HEK293 (cell line): Measurements from ENCODE around the gene SLC12A8.

Experiments used
- CTCF ChIA-PET: fragments of 350-600 bp; formaldehyde crosslinking; extraction: SDS; loops from one replicate; lab custom pipeline; 2021; ENCODE audit warnings: antibody characterized with exemption; lab: Yijun Ruan, JAX
- POLR2A ChIA-PET: fragments of 300-600 bp; formaldehyde crosslinking; extraction: SDS; loops from one replicate; lab custom pipeline; 2020; ENCODE audit warnings: antibody characterized with exemption, inconsistent platforms; lab: Yijun Ruan, JAX
- H3K27ac ChIP-seq: fragments of 200-500 bp; sonication (Bioruptor generic); 2 replicates; pipeline ENCODE4 v1.5.1; 2014; ENCODE audit warnings: low read depth, low read length, control low read depth, inconsistent platforms; ENCODE audit errors: extremely low read depth
- H3K36me3 ChIP-seq, 2 experiments: fragments of 200-500 bp in 1 of 2; sonication (Bioruptor generic) in 1 of 2; 1 replicate in 1 of 2; 2 replicates in 1 of 2; pipeline ENCODE4 v1.5.1; 2014 to 2017; ENCODE audit warnings: inconsistent platforms in 2 of 2, low read length in 2 of 2; ENCODE audit not compliant: control insufficient read depth in 2 of 2, insufficient read depth in 1 of 2
- H3K4me1 ChIP-seq: fragments of 200-500 bp; sonication (Bioruptor generic); 2 replicates; pipeline ENCODE4 v1.5.1; 2014; ENCODE audit warnings: mild to moderate bottlenecking, low read length, inconsistent platforms; ENCODE audit not compliant: control insufficient read depth, insufficient read depth
- H3K4me3 ChIP-seq: 2 replicates; pipeline ENCODE4 v1.5.1; 2011; ENCODE audit warnings: low read depth, mild to moderate bottlenecking, control low read depth, low read length, moderate library complexity
- H3K9me3 ChIP-seq: fragments of 200-500 bp; sonication (Bioruptor generic); 2 replicates; pipeline ENCODE4 v1.5.1; 2014; ENCODE audit warnings: low read depth, low read length, inconsistent platforms; ENCODE audit not compliant: control insufficient read depth, insufficient read depth
- BCL11A ChIP-seq: fragments of 450-650 bp; formaldehyde crosslinking; IDR thresholded peaks from 2 replicates; pipeline ENCODE4 v1.5.1; 2016; ENCODE audit warnings: low read depth, missing biosample characterization, missing genetic modification characterization
- HOXC10 ChIP-seq: sonication (generic); formaldehyde crosslinking; IDR thresholded peaks from 2 replicates; pipeline ENCODE4 v1.8.1; 2023; ENCODE audit warnings: mild to moderate bottlenecking, missing genetic modification reagents
- PRDM1 ChIP-seq: fragments of 450-650 bp; formaldehyde crosslinking; IDR thresholded peaks from 2 replicates; pipeline ENCODE4; 2016; ENCODE audit warnings: missing biosample characterization, missing genetic modification characterization
- RBAK ChIP-seq: fragments of 450-650 bp; formaldehyde crosslinking; IDR thresholded peaks from 2 replicates; pipeline ENCODE4 v1.5.1; 2016; ENCODE audit warnings: missing biosample characterization, missing genetic modification characterization
- ZBTB8A ChIP-seq: fragments of 450-650 bp; formaldehyde crosslinking; IDR thresholded peaks from 2 replicates; pipeline ENCODE4 v1.5.1; 2016; ENCODE audit warnings: missing biosample characterization, missing genetic modification characterization
- ZNF112 ChIP-seq: fragments of 450-650 bp; formaldehyde crosslinking; IDR thresholded peaks from 2 replicates; pipeline ENCODE4 v1.5.0; 2017; ENCODE audit warnings: missing biosample characterization, missing genetic modification characterization
- ZNF146 ChIP-seq: fragments of 450-650 bp; formaldehyde crosslinking; IDR thresholded peaks from 2 replicates; pipeline ENCODE4 v1.5.1; 2016; ENCODE audit warnings: missing biosample characterization, missing genetic modification characterization
- ZNF221 ChIP-seq: fragments of 450-650 bp; formaldehyde crosslinking; IDR thresholded peaks from 2 replicates; pipeline ENCODE4 v1.5.1; 2017; ENCODE audit warnings: missing biosample characterization, missing genetic modification characterization, borderline replicate concordance
- ZNF311 ChIP-seq: fragments of 450-650 bp; formaldehyde crosslinking; IDR thresholded peaks from 2 replicates; pipeline ENCODE4 v1.5.1; 2017; ENCODE audit warnings: missing biosample characterization, missing genetic modification characterization, borderline replicate concordance
- ZNF48 ChIP-seq: fragments of 450-650 bp; formaldehyde crosslinking; IDR thresholded peaks from 2 replicates; pipeline ENCODE4 v1.5.1; 2016; ENCODE audit warnings: missing biosample characterization, missing genetic modification characterization
- ZNF514 ChIP-seq: fragments of 450-650 bp; formaldehyde crosslinking; IDR thresholded peaks from 2 replicates; pipeline ENCODE4 v1.5.1; 2016; ENCODE audit warnings: missing biosample characterization, missing genetic modification characterization
- ZSCAN30 ChIP-seq: fragments of 450-650 bp; IDR thresholded peaks from 2 replicates; pipeline ENCODE4 v1.5.1; 2018; ENCODE audit warnings: missing biosample characterization, mild to moderate bottlenecking, missing genetic modification characterization, moderate library complexity
- TF ChIP-seq, protein P1 (sequence below): fragments of 450-650 bp; formaldehyde crosslinking; IDR thresholded peaks from 2 replicates; pipeline ENCODE4 v1.5.1; 2017; ENCODE audit warnings: missing biosample characterization, missing genetic modification characterization
- TF ChIP-seq, protein P2 (sequence below): fragments of 450-650 bp; formaldehyde crosslinking; IDR thresholded peaks from 2 replicates; pipeline ENCODE4 v1.5.1; 2016; ENCODE audit warnings: missing biosample characterization, missing genetic modification characterization
- TF ChIP-seq, protein P3 (sequence below): fragments of 450-650 bp; formaldehyde crosslinking; IDR thresholded peaks from 2 replicates; pipeline ENCODE4 v1.5.1; 2016; ENCODE audit warnings: missing biosample characterization, missing genetic modification characterization
- TF ChIP-seq, protein P4 (sequence below): fragments of 450-650 bp; formaldehyde crosslinking; IDR thresholded peaks from 2 replicates; pipeline ENCODE4 v1.5.1; 2017; ENCODE audit warnings: missing biosample characterization, missing genetic modification characterization
- TF ChIP-seq, protein P5 (sequence below): fragments of 450-650 bp; formaldehyde crosslinking; conservative IDR thresholded peaks from 2 replicates; pipeline ENCODE4 v1.5.1; 2016; ENCODE audit warnings: low read depth, missing biosample characterization, missing genetic modification characterization
- TF ChIP-seq, protein P6 (sequence below): fragments of 450-650 bp; formaldehyde crosslinking; optimal IDR thresholded peaks from 2 replicates; pipeline ENCODE3; 2016; ENCODE audit warnings: missing biosample characterization, mild to moderate bottlenecking, missing genetic modification characterization

SLC12A8 gene

DNA sequence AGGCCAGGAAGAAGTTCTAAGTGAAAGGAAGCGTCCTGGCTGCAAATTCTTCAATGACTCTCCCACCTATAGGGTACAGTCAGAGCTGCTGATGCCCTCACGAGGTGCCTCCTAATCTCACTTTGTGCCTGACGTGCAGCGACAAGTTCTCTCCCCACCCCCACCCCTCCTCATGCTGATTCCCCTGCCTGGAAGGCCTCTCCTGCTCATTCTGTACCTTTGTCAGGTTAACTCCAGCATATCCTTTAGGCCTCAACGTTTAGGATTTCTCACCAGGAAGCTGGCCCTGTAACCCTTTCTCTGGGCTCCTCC is 25.0 kb downstream of the SLC12A8 start:
- CTCF ChIA-PET: interaction anchor here (0.8 kb wide), 1 partner anchor 14 kb away, joined by 3 read pairs; no protein-coding TSS in a partner anchor
- H3K36me3 ChIP-seq: no peaks in the 10 kb centered on the region
- TF ChIP-seq BCL11A (no peak), ZNF311 (tag by site-specific recombination) (no peak), ZSCAN30 (tag by site-specific recombination) (no peak), RBAK (no peak), ZNF48 (no peak), ZNF112 (tag by site-specific recombination) (no peak), ZBTB8A (tag by site-specific recombination) (no peak), ZNF146 (tag by site-specific recombination) (no peak), HOXC10 (CRISPR knock-in tag) (no peak), PRDM1 (no peak), ZNF221 (no peak), ZNF514 (no peak)
- TF ChIP-seq, protein P1, sequence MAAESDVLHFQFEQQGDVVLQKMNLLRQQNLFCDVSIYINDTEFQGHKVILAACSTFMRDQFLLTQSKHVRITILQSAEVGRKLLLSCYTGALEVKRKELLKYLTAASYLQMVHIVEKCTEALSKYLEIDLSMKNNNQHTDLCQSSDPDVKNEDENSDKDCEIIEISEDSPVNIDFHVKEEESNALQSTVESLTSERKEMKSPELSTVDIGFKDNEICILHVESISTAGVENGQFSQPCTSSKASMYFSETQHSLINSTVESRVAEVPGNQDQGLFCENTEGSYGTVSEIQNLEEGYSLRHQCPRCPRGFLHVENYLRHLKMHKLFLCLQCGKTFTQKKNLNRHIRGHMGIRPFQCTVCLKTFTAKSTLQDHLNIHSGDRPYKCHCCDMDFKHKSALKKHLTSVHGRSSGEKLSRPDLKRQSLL (tag by site-specific recombination): no peak
- TF ChIP-seq, protein P2, sequence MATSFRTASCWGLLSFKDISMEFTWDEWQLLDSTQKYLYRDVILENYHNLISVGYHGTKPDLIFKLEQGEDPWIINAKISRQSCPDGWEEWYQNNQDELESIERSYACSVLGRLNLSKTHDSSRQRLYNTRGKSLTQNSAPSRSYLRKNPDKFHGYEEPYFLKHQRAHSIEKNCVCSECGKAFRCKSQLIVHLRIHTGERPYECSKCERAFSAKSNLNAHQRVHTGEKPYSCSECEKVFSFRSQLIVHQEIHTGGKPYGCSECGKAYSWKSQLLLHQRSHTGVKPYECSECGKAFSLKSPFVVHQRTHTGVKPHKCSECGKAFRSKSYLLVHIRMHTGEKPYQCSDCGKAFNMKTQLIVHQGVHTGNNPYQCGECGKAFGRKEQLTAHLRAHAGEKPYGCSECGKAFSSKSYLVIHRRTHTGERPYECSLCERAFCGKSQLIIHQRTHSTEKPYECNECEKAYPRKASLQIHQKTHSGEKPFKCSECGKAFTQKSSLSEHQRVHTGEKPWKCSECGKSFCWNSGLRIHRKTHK (tag by site-specific recombination): no peak
- TF ChIP-seq, protein P3, sequence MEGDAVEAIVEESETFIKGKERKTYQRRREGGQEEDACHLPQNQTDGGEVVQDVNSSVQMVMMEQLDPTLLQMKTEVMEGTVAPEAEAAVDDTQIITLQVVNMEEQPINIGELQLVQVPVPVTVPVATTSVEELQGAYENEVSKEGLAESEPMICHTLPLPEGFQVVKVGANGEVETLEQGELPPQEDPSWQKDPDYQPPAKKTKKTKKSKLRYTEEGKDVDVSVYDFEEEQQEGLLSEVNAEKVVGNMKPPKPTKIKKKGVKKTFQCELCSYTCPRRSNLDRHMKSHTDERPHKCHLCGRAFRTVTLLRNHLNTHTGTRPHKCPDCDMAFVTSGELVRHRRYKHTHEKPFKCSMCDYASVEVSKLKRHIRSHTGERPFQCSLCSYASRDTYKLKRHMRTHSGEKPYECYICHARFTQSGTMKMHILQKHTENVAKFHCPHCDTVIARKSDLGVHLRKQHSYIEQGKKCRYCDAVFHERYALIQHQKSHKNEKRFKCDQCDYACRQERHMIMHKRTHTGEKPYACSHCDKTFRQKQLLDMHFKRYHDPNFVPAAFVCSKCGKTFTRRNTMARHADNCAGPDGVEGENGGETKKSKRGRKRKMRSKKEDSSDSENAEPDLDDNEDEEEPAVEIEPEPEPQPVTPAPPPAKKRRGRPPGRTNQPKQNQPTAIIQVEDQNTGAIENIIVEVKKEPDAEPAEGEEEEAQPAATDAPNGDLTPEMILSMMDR (tag by site-specific recombination): no peak
- TF ChIP-seq, protein P4, sequence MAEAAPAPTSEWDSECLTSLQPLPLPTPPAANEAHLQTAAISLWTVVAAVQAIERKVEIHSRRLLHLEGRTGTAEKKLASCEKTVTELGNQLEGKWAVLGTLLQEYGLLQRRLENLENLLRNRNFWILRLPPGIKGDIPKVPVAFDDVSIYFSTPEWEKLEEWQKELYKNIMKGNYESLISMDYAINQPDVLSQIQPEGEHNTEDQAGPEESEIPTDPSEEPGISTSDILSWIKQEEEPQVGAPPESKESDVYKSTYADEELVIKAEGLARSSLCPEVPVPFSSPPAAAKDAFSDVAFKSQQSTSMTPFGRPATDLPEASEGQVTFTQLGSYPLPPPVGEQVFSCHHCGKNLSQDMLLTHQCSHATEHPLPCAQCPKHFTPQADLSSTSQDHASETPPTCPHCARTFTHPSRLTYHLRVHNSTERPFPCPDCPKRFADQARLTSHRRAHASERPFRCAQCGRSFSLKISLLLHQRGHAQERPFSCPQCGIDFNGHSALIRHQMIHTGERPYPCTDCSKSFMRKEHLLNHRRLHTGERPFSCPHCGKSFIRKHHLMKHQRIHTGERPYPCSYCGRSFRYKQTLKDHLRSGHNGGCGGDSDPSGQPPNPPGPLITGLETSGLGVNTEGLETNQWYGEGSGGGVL (tag by site-specific recombination): no peak
- TF ChIP-seq, protein P5, sequence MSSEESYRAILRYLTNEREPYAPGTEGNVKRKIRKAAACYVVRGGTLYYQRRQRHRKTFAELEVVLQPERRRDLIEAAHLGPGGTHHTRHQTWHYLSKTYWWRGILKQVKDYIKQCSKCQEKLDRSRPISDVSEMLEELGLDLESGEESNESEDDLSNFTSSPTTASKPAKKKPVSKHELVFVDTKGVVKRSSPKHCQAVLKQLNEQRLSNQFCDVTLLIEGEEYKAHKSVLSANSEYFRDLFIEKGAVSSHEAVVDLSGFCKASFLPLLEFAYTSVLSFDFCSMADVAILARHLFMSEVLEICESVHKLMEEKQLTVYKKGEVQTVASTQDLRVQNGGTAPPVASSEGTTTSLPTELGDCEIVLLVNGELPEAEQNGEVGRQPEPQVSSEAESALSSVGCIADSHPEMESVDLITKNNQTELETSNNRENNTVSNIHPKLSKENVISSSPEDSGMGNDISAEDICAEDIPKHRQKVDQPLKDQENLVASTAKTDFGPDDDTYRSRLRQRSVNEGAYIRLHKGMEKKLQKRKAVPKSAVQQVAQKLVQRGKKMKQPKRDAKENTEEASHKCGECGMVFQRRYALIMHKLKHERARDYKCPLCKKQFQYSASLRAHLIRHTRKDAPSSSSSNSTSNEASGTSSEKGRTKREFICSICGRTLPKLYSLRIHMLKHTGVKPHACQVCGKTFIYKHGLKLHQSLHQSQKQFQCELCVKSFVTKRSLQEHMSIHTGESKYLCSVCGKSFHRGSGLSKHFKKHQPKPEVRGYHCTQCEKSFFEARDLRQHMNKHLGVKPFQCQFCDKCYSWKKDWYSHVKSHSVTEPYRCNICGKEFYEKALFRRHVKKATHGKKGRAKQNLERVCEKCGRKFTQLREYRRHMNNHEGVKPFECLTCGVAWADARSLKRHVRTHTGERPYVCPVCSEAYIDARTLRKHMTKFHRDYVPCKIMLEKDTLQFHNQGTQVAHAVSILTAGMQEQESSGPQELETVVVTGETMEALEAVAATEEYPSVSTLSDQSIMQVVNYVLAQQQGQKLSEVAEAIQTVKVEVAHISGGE (tag by site-specific recombination): no peak
- TF ChIP-seq, protein P6, sequence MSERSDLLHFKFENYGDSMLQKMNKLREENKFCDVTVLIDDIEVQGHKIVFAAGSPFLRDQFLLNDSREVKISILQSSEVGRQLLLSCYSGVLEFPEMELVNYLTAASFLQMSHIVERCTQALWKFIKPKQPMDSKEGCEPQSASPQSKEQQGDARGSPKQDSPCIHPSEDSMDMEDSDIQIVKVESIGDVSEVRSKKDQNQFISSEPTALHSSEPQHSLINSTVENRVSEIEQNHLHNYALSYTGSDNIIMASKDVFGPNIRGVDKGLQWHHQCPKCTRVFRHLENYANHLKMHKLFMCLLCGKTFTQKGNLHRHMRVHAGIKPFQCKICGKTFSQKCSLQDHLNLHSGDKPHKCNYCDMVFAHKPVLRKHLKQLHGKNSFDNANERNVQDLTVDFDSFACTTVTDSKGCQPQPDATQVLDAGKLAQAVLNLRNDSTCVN (tag by site-specific recombination): no peak

More for the DNA sequence above, 25.0 kb downstream of the SLC12A8 start:
- POLR2A ChIA-PET: no interaction called here
- Histone ChIP-seq H3K9me3 (no peaks in the 10 kb centered on the region), H3K4me1 (no peaks in the 10 kb centered on the region), H3K4me3 (no peak overlapping the region), H3K27ac (no peak overlapping the region)
